ENCODE measurements around the gene LAMC3.
A peak's percentile ranks its signal among the peaks of the same experiment; 100 is the strongest.
"Not testable (repeated sequence)": the region's sequence is repeated elsewhere in the genome, so short reads cannot be mapped to it uniquely, and the experiment has no call there.

Gene LAMC3

GRCh38 chr9:131082774-131083512 lies 74.0 kb downstream of the LAMC3 start:
- no peak for DNase-seq

- no peak for DNase-seq
These were observed 75.8 kb downstream of the LAMC3 start for GRCh38 chr9:131084661-131085369.

GRCh38 chr9:131085370-131086122 lies 76.6 kb downstream of the LAMC3 start:
- no peak for DNase-seq

- no peak for DNase-seq
These were observed 78.5 kb downstream of the LAMC3 start for GRCh38 chr9:131087354-131087893.

GRCh38 chr9:131090025-131090787 lies 81.2 kb downstream of the LAMC3 start:
- DNase-seq, result no peak

- DNase-seq, result no peak
These were observed 82.5 kb downstream of the LAMC3 start for GRCh38 chr9:131091352-131091992.

GRCh38 chr9:131092030-131092429 lies 83.1 kb downstream of the LAMC3 start:
- no peak for DNase-seq

GRCh38 chr9:131092548-131093440 lies 83.8 kb downstream of the LAMC3 start:
- no peak for DNase-seq

- no peak for DNase-seq
These were observed 85.0 kb downstream of the LAMC3 start for GRCh38 chr9:131094015-131094414.

GRCh38 chr9:131094622-131095021 lies 85.6 kb downstream of the LAMC3 start:
- no peak for DNase-seq

- no peak for DNase-seq
These were observed 86.8 kb downstream of the LAMC3 start for GRCh38 chr9:131095666-131096268.

GRCh38 chr9:131096269-131097125 lies 87.5 kb downstream of the LAMC3 start, which contains the start of gene AIF1L:
TSS of gene AIF1L (plus strand) at chr9:131096531. CDS start at chr9:131096630, 99 bp downstream.
- DNase-seq, result peak; percentile 28

- no peak for DNase-seq
These were observed 88.4 kb downstream of the LAMC3 start for GRCh38 chr9:131097126-131097947.

GRCh38 chr9:131097948-131098278 lies 88.9 kb downstream of the LAMC3 start:
- DNase-seq, result no peak

GRCh38 chr9:131098391-131099101 lies 89.6 kb downstream of the LAMC3 start:
- DNase-seq, result no peak

- DNase-seq, result no peak
These were observed 90.2 kb downstream of the LAMC3 start for GRCh38 chr9:131099102-131099606.

GRCh38 chr9:131099845-131100244 lies 90.9 kb downstream of the LAMC3 start:
- not testable (repeated sequence) for DNase-seq

- no peak for DNase-seq
These were observed 91.5 kb downstream of the LAMC3 start for GRCh38 chr9:131100445-131100844.

All from activated naive CD4-positive, alpha-beta T cell treated with anti-CD3 and anti-CD28 coated beads, Interleukin-2, amount 50 U/mL, for 16 hours (primary cell).